Transverse colon (tissue), 4 donors: ENCODE data around the gene RGS7. TPM values are rescaled to one million over a fixed set of nuclear protein-coding genes. Genes with fewer than 3 reads are reported as not detected.

ENCODE experiments used
- DNase-seq: peaks from one replicate; pipeline ENCODE4 v3.0.0-alpha.2; 2019
- H3K27ac ChIP-seq, 4 donors: fragments of 200-600 bp; sonication (generic); 2 replicates each; pipeline ENCODE4 v1.5.1; 2016 to 2018; ENCODE audit warnings: inconsistent platforms in 4 of 4
- H3K27me3 ChIP-seq: fragments of 200-600 bp; sonication (generic); 2 replicates; pipeline ENCODE4 v1.5.1; 2017; ENCODE audit warnings: inconsistent platforms
- H3K36me3 ChIP-seq, 4 donors: fragments of 200-600 bp; sonication (generic); 2 replicates each; pipeline ENCODE4 v1.5.1; 2017 to 2019; ENCODE audit warnings: inconsistent platforms in 4 of 4
- H3K4me1 ChIP-seq, 4 donors: fragments of 200-600 bp; sonication (generic); 2 replicates each; pipeline ENCODE4 v1.5.1; 2017 to 2020; ENCODE audit warnings: inconsistent platforms in 4 of 4
- H3K4me3 ChIP-seq, 4 donors: fragments of 200-600 bp; sonication (generic); 1 replicate in 1 of 4; 2 replicates in 3 of 4; pipeline versions ENCODE4 v1.5.1 to v1.6.1; 2017 to 2019; ENCODE audit warnings: inconsistent platforms in 4 of 4
- H3K9me3 ChIP-seq, 2 donors: fragments of 200-600 bp; sonication (generic); 2 replicates each; pipeline ENCODE4 v1.5.1; 2017 to 2019; ENCODE audit warnings: inconsistent platforms in 2 of 2
- CTCF ChIP-seq, 5 experiments: fragments of 200-600 bp in 3 of 5; fragments of 450-650 bp in 2 of 5; sonication (generic) in 3 of 5; IDR thresholded peaks; 1 replicate in 2 of 5; 2 replicates in 3 of 5; pipeline ENCODE4 v1.5.1; 2016 to 2017; ENCODE audit warnings: antibody characterized with exemption in 5 of 5, inconsistent platforms in 3 of 5, mild to moderate bottlenecking in 2 of 5, moderate library complexity in 1 of 5
- EP300 ChIP-seq: sonication (generic); formaldehyde crosslinking; IDR thresholded peaks from one replicate; pipeline ENCODE4 v1.6.1; 2017; ENCODE audit warnings: antibody characterized with exemption, low read depth
- POLR2A ChIP-seq: fragments of 450-650 bp; IDR thresholded peaks from one replicate; pipeline ENCODE4 v1.6.1; 2016; ENCODE audit warnings: antibody characterized with exemption, mild to moderate bottlenecking, moderate library complexity
- POLR2AphosphoS5 ChIP-seq, 3 donors: sonication (generic); formaldehyde crosslinking; IDR thresholded peaks; one replicate each; pipeline ENCODE4 v1.6.1; 2016; ENCODE audit warnings: antibody characterized with exemption in 3 of 3
- WGBS, 2 donors: methylation state at CpG; one replicate each; pipeline ENCODE4 v1.1.5; 2018; ENCODE audit warnings: low coverage in 1 of 2; 5-methylcytosine and 5-hydroxymethylcytosine counted together
- in situ Hi-C, 4 donors: fragments of 200-750 bp; cut with MboI; loops; one replicate each; pipeline versions ENCODE4 v1.15.0 to v1.15.1; 2017; ENCODE audit warnings: low sequenced_read_pairs in 3 of 4, low pct_ligation_motif_present in 1 of 4, low pct_unique_long_range_greater_than_20kb in 1 of 4
- intact Hi-C: fragments of 100-400 bp; cut with DNase I; formaldehyde crosslinking; loops from one replicate; pipeline ENCODE4 v1.15.1; 2023; ENCODE audit warnings: low total_unique reads
- total RNA-seq, 4 donors: library from RNA; depleted of rRNA; stranded (reverse); fragments of >200 nt; gene quantifications; one replicate each; pipeline ENCODE4 v1.1.0, GENCODE V29; 2016

The RGS7 gene
- total RNA-seq, 4 donors from 2014 or later = 1.5 to 2.0 TPM; not detected in 2

GRCh38 chr1:241376701-241377100 is 19.7 kb upstream of the RGS7 start:
- Histone ChIP-seq H3K4me1 (no peaks in the 10 kb centered on the region), H3K4me3 (no peak overlapping the region), H3K27ac (no peak overlapping the region), H3K27me3 (no peaks in the 10 kb centered on the region), H3K9me3 (no peaks in the 10 kb centered on the region), H3K36me3 (no peaks in the 10 kb centered on the region)
- TF ChIP-seq POLR2AphosphoS5 (IDR thresholded peaks at IDR 0.05) (no peak), POLR2A (no peak), EP300 (no peak), CTCF (IDR thresholded peaks at IDR 0.05) (no peak)
- in situ Hi-C loops (no loop called here), intact Hi-C loops (no loop called here)
- WGBS, 2 donors = 49 to 71% methylated on average over 1 to 2 of the region's 2 CpGs
- no peak for DNase-seq

DNA sequence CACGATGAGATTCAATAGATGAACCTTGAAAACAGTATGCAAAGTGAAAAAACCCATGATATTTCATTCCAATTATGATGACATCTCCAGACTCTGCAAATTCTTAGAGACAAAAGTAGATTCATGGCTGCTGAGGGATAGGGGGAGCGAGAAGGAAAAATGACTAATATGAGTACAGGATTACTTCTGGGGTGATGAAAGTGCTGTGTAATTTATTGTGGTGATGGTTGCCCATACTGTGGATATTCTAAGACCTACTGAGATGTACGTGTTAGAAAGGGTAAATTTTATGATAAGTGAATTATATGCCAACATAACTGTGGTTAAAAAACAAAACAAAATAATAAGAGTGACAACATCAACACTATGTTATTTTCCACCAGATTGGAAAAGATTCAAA is 18.9 kb upstream of the RGS7 start:
- Histone ChIP-seq H3K9me3 (no peaks in the 10 kb centered on the region), H3K36me3 (no peaks in the 10 kb centered on the region), H3K4me1 (no peaks in the 10 kb centered on the region), H3K4me3 (no peak overlapping the region), H3K27me3 (no peaks in the 10 kb centered on the region), H3K27ac (no peak overlapping the region)
- no peak for DNase-seq
- WGBS, 2 donors = 56 to 69% methylated on average over 3 of the region's 3 CpGs
- no peak for TF ChIP-seq CTCF (IDR thresholded peaks at IDR 0.05)
- no peak for TF ChIP-seq POLR2A
- TF ChIP-seq POLR2AphosphoS5 (IDR thresholded peaks at IDR 0.05) = no peak
- intact Hi-C loops = no loop called here
- in situ Hi-C loops = no loop called here

DNA sequence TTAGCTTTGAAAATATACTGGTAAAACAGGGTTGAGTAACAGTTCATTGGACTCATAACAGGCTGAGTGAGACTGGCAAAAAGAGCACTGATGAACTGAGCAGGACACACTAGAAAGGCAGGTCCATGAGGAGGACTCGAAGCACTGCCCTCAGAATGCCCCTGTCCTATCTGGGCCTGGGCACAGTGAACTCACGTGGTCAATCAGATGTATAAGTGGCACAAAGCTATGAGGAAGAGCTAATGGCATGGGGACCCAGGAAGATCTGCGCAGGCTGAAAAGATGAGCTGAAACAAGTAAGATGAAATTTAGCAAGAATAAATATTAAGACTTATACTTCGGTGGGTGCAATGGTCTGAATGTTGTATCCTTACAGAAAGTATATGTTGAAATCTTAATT is 9.2 kb upstream of the RGS7 start:
- no peak for TF ChIP-seq POLR2A
- TF ChIP-seq EP300 = no peak
- TF ChIP-seq CTCF (IDR thresholded peaks at IDR 0.05) = no peak
- TF ChIP-seq POLR2AphosphoS5 (IDR thresholded peaks at IDR 0.05) = no peak
- intact Hi-C loops = no loop called here
- no peak for DNase-seq

GRCh38 chr1:241362350-241362749 is 5.3 kb upstream of the RGS7 start:
- Histone ChIP-seq H3K27ac (no peak overlapping the region), H3K4me1 (peaks cover 0 to 1% (median under 1%) of the 10 kb centered on the region in 4 donors), H3K36me3 (no peaks in the 10 kb centered on the region), H3K4me3 (no peak overlapping the region), H3K27me3 (peaks cover 26% of the 10 kb centered on the region), H3K9me3 (no peaks in the 10 kb centered on the region)
- intact Hi-C loops (no loop called here), in situ Hi-C loops (no loop called here)
- 75 to 84% methylated on average over 4 of the region's 4 CpGs for WGBS, 2 donors
- DNase-seq = no peak
- TF ChIP-seq POLR2AphosphoS5 (IDR thresholded peaks at IDR 0.05) (no peak), POLR2A (no peak), EP300 (no peak), CTCF (IDR thresholded peaks at IDR 0.05) (no peak)

More for the DNA sequence above, 9.2 kb upstream of the RGS7 start:
- no peak overlapping the region for H3K27ac ChIP-seq
- WGBS, 2 donors = 89% methylated on average over 4 of the region's 4 CpGs
- in situ Hi-C loops = no loop called here
- H3K9me3 ChIP-seq = no peaks in the 10 kb centered on the region
- no peaks in the 10 kb centered on the region for H3K27me3 ChIP-seq
- H3K36me3 ChIP-seq = no peaks in the 10 kb centered on the region
- no peak overlapping the region for H3K4me3 ChIP-seq
- no peaks in the 10 kb centered on the region for H3K4me1 ChIP-seq
